GM13977 (cell line): ENCODE data around the gene ZIC1.

ENCODE experiments used
- DNase-seq: peaks from one replicate; pipeline ENCODE4 v3.0.0; 2012; ENCODE audit warnings: low spot score
- CTCF ChIP-seq: IDR thresholded peaks from 2 replicates; pipeline ENCODE4 v1.5.1; 2012; ENCODE audit warnings: mild to moderate bottlenecking, control low read depth; ENCODE audit not compliant: insufficient read depth; ENCODE audit errors: extremely low read depth, missing control alignments
- in situ Hi-C: fragments of 300-500 bp; cut with MboI; formaldehyde crosslinking; loops from one replicate; pipeline ENCODE4 v1.12.0; 2022; ENCODE audit warnings: low sequenced_read_pairs, low pct_unique_long_range_greater_than_20kb, mixed read lengths, inconsistent platforms; ENCODE audit not compliant: unreplicated experiment

ZIC1 gene

GRCh38 chr3:147404000-147404799, 5.0 kb upstream of the ZIC1 start:
- TF ChIP-seq CTCF: no peak
- no peak for DNase-seq
- in situ Hi-C loops: no loop called here

- in situ Hi-C loops: no loop called here
- TF ChIP-seq CTCF: no peak
- DNase-seq: no peak
Observed at GRCh38 chr3:147404800-147405230, 4.3 kb upstream of the ZIC1 start.

GRCh38 chr3:147405231-147406027, 3.7 kb upstream of the ZIC1 start:
- no peak for DNase-seq
- in situ Hi-C loops: no loop called here
- no peak for TF ChIP-seq CTCF

DNA sequence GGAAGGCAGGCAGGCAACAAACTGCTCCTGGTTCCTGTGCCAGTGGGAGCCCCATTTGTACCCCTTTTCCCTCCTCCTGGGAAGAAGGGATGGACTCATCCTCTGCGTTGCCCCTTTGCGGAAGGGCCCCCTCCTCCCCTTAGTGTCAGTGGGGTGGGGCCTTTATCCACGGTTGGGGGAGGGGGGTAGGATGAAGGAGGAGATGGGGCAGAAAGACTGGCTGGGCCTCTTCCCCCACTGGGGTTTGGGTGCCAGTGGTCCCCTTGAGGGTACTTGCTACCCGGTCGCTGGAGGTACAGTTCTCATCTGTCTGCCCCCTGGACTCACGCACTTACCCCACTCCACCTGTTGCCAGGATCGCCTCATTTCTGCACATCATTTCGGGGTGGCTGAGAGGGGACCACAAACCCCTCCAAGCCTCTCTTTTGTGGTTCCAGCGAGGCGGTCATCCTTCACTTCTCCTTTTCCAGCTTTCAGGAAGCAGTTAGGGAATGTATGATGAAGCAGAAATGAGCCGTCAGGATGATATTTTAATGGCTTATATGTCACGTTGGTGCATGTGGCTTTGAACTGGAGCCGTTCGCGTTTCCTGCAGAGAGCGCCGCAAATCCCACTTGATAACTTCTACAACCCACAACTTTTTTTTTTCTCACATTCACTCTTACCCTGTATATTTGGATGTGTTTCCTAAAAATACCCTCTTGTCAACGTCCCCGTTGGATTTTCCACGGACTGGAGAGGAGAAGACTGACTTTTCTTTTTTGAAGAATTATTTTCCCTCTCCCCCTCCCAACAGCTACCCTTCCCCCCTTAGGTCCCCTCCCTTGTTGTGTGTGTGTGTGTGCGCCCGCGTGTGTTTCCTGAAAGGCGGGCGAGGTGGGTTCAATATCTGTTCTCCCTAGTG, 2.9 kb upstream of the ZIC1 start, which contains the start of gene ZIC4:
ZIC4 (minus strand) TSS at position 516 of the 904 bp plus-strand sequence. CDS start 3,746 bp downstream, outside the sequence.
- TF ChIP-seq CTCF: no peak
- in situ Hi-C loops: no loop called here
- no peak for DNase-seq

DNA sequence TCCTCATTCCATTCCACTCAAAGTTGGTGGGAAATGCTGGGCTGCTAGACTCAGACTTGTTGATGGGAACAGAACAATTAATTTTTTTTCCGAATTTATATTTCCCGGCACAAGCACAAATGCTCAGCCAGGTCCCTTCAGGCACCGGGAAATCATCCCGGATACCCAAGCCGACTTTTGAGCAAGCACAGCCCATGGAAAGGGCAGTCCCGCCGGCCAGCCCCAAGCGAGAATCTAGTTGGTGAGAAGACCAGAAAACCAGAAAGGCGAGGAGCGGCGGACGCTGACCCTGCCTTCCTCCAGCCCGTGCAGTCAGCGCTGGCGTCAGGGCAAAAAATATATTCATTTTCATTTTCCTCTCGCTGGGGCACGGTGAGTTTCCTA, 2.1 kb upstream of the ZIC1 start:
- DNase-seq: no peak
- TF ChIP-seq CTCF: no peak
- in situ Hi-C loops: no loop called here
